Astrocyte of the spinal cord (primary cell): ENCODE measurements around the gene C22orf23.
"Not testable (repeated sequence)": the region's sequence is repeated elsewhere in the genome, so short reads cannot be mapped to it uniquely, and the experiment has no call there.

ENCODE experiments used
- DNase-seq: peaks from one replicate; pipeline ENCODE4 v3.0.0; 2011; ENCODE audit warnings: low read depth, low spot score
- H3K4me3 ChIP-seq: 2 replicates; pipeline ENCODE4 v1.5.1; 2011; ENCODE audit warnings: low read depth, mild to moderate bottlenecking, low read length, moderate library complexity
- CTCF ChIP-seq: IDR thresholded peaks from 2 replicates; pipeline ENCODE4 v1.5.1; 2012; ENCODE audit warnings: low read depth, mild to moderate bottlenecking, low read length, inconsistent platforms
- in situ Hi-C: cut with HindIII; loops from 2 replicates; pipeline ENCODE4 v1.10.0; 2017; ENCODE audit warnings: low sequenced_read_pairs

The C22orf23 gene

GRCh38 chr22:37967637-37968451, 14.4 kb upstream of the C22orf23 start:
- no peak for TF ChIP-seq CTCF
- H3K4me3 ChIP-seq = no peak overlapping the region
- in situ Hi-C loops = no loop called here
- no peak for DNase-seq

GRCh38 chr22:37967147-37967546, 13.7 kb upstream of the C22orf23 start:
- no peak for TF ChIP-seq CTCF
- in situ Hi-C loops = no loop called here
- DNase-seq = no peak
- no peak overlapping the region for H3K4me3 ChIP-seq

GRCh38 chr22:37965940-37966664, 12.7 kb upstream of the C22orf23 start:
- H3K4me3 ChIP-seq = no peak overlapping the region
- TF ChIP-seq CTCF = no peak
- peak; percentile 49 for DNase-seq
- in situ Hi-C loops = no loop called here

- DNase-seq = no peak
- no peak for TF ChIP-seq CTCF
- in situ Hi-C loops = no loop called here
- H3K4me3 ChIP-seq = no peak overlapping the region
Measured at GRCh38 chr22:37961062-37961461, 7.7 kb upstream of the C22orf23 start.

- no peak overlapping the region for H3K4me3 ChIP-seq
- DNase-seq = no peak
- no peak for TF ChIP-seq CTCF
- in situ Hi-C loops = no loop called here
Measured at GRCh38 chr22:37959231-37959825, 5.9 kb upstream of the C22orf23 start.

- in situ Hi-C loops = no loop called here
- DNase-seq = no peak
Measured at GRCh38 chr22:37957232-37957631, 3.8 kb upstream of the C22orf23 start.

GRCh38 chr22:37955825-37956397, 2.5 kb upstream of the C22orf23 start:
- in situ Hi-C loops, DNase-seq, H3K4me3 ChIP-seq: not testable (repeated sequence)

More at GRCh38 chr22:37957232-37957631, 3.8 kb upstream of the C22orf23 start:
- TF ChIP-seq CTCF = no peak
- H3K4me3 ChIP-seq = no peak overlapping the region
